GM19351 (cell line): Measurements from ENCODE around the gene SUSD1.
"Not testable (repeated sequence)": the region's sequence is repeated elsewhere in the genome, so short reads cannot be mapped to it uniquely, and the experiment has no call there.

ENCODE experiments used
- ATAC-seq: cut with Tn5 transposase; IDR thresholded peaks from one replicate; pipeline ENCODE4 v1.9.1; 2021; ENCODE audit warnings: mild to moderate bottlenecking, moderate library complexity; ENCODE audit not compliant: unreplicated experiment

The SUSD1 gene

DNA sequence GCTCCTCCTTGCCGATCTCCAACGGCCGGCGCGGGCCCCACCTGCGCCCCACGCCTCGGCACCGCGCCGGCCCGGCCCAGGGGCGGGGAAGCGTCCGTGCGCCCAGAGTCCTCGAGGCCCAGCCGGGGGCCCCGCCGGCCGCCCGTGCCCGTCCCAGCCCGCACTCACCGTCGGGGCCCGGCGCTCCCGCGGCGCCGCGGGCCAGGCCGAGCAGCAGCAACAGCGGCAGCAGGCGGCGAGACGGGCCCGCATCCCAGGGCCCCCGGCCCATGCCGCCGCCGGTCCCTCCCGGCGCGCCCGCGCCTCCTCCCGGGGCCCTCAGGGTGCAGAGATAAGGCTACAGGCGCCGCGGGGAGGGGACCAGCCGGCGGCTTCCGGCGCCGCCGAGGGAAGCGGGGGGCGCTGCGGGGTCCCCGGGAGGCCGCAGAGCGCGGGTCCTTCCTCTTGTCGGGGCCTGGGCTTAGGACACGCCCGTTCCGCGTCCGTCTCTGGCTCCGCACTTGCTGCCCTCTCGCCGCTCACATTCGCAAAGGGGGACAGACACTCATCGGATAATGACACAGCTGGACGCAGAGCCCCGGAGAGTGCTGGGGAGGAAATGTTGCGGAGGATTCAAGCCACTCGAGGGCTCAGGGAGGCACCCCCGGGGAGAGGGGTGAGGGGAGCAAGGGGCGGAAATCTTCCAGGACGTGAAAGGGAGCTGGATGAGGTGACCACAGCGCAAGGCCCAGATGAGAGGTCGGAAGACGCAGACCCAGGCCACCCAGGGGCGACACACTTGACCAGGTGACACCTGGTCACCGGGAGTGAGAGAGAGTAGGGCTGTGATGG, at the start of gene SUSD1:
Gene SUSD1 (minus strand): TSS at position 333 of the 831 bp plus-strand sequence. CDS start 62 bp downstream, at position 271.
- peak; percentile 51 for ATAC-seq

DNA sequence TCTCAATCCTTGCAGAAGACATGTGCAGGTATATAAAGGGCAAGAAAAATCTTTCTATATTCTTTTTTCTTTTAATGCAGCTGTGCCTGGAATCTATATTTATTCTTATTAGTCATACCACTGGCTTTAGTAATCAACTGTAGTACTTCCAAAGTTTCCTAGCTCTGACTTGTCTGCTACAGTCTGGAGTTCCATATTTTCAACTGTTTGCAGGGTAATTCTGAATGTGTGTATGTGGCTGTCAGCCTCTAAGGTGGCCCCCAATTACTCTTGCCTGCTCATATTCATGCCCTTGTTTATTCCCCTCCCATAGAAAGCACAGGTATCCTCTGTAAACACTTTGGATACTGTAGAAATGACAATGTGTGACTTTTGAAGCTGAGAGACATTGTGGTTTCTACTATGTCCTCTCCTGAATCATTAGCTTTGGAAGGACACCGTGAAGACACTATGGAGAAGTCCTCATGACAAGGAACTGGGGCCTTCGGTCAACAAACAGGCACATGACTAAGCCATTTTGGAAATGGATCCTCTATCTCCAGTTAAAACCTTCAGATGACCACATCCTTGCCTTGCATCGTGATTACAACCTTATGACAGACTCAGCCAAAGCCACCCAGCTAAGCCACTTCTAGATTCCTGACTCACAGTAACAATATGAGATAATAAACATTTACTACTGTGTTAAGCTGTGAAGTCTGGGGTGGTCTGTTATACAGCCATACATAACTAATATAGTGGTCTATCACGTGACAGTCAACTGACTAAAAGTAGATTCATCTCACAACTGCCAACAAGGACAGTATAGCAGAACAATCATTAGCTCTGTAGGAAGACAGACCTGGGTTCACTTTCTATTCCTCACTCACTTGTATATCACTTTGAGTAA, 49.5 kb upstream of the SUSD1 start:
- ATAC-seq = peak; percentile 71

DNA sequence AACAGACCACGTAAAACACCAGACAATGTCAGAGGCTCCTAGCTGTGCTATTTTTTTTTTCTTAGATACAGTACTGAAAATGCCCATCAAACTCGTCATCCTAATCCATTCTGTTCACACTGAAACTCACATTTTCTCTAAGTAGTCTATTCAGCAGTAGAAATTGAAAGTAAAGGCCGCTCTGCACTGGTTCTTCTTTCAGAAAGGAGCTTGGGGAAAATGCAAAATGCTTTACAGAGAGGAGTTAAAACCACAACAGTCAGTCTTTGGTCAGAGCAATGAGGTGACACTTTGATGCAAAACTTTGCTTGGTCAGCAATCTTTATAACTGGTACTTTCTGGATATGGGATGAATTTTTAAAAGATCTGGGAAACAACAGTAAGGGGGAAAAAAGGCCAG, 43.8 kb upstream of the SUSD1 start:
- ATAC-seq = peak; percentile 98

DNA sequence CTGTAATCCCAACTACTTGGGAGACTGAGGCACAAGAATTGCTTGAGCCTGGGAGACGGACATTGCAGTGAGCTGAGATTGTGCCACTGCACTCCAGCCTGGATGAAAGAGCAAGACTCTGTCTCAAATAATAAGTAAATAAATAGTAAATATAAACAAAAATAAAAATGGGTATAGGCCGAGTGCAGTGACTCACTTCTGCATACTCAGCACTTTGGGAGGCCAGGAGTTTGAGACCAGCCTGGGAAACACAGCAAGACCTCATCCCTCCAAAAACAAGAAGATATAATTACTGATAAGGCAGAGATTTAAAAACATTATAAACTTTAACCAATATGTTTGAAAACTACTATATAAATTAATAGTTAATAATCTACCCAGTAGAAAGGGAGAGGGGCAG, 37.8 kb upstream of the SUSD1 start:
- ATAC-seq = no peak

DNA sequence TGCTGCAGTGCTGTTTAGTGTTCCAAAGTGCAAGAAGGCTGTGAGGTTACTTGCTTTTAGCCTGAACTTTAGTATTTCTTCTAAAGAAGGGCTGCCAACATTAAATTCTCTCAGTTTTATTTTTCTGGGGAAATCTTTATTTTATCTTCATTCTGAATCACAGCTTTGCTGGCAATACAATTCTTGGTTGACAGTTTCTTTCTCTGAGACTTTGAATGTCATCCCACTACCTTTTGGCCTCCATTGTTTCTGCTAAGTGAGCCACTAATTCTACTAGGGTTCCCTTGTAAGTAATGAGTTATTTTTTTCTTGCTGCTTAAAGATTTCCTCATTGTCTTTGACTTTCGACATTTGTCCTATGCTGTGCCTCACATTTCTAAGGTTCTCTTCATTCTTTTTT, 32.4 kb upstream of the SUSD1 start:
- no peak for ATAC-seq

DNA sequence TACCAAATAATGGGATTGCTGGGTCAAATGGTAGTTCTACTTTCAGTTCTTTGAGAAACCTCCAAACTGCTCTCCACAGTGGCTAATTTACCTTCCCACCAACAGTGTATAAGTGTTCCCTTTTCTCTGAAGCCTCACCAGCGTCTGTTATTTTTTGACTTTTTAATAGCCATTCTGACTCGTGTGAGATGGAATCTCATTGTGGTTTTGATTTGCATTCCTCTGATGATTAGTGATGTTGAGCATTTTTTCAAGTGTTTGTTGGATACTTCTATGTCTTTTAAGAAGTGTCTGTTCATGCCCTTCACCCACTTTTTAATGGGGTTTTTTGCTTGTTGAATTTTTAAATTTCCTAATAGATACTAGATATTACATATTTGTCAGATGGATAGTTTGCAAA, 28.4 kb upstream of the SUSD1 start:
- ATAC-seq = no peak

DNA sequence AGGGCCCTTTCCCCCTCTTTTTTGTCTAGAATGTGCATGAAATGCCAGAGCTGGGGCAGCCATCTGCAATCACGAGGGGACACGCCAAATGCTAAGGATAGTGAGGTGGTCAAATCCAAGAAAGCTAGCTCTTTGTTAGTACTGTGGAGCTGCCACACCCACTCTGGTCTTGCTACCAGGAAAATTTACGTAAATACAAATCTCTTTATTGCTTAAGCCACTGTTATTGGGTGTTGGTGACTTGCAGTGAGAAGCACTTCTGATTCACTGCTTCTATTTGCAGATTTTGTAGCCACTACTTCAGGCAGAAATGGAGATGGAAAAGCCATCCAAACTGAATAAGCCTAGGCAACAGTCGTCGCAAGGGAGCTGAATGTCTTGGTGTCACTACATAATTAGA, 25.6 kb upstream of the SUSD1 start:
- ATAC-seq = no peak

DNA sequence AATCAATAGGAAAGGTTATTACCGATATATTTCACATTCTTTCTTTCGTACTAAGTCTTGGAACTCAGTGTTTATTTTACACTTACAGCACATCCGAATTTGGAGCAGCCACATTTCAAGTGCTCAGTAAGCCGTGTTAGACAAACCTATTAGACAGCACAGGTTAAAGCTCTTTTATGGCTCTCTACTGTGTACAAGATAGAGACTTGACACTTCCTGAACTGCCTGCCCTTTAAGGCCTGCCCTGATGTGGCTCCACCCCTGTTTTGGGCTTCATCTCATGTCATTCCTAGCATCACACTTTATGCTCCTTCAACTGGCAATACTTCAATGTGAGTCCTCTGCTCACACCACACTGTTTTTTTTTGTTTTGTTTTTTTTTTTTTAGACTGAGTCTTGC, 23.5 kb upstream of the SUSD1 start:
- ATAC-seq = no peak

DNA sequence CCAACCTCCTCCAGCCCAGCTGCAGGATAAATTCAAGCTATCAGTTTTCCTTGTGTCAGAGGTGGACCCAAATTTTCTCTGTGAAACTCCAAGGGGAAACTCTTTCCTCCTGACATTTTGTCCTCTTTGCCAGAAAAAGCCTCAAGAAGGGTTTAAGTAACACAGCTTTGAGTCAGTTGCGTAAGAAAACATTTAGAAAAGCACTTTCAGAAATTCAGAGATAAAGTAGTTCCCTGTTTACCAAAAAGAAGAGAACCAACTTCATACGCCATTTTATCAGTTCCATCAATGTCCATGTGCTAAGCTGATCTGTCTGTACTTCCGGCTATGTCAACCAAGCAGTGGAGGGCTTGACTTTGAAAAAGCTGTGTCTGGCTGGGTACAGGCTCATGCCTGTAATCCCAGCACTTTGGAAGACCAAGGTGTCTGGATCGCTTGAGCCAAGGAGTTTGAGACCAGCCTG, 19.9 kb upstream of the SUSD1 start:
- ATAC-seq = no peak

DNA sequence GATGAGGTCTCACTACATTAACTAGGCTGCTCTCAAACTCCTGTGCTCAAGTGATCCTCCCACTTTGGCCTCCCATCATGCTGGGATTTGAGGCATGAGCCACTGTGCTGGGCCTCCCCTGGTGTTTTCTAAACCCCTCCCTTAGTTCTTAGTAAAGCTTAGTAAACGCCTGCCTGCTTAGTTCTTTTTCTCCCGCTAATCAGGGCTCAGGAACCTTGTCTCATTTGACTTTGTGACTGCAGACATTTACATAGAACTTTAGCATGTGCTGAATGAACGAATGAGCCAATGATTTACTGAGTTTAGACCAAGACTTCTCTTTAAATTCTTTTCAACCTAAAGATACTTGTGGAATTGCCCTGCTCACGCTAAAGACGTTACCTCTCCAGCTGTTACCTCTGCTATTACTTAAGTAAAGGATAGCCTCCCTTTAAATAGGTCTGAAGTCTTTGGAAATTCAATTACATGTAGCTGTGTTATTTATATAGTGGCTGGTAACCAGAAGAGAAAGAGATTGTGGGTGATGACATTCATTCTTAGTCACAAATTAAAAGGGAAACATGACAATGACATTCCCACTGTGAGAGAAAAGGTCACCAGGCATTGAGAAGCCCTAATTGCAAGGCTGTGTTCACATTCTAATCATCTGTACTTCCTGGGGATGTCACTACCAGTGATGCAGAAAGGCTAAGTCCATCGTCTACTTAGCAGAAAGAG, 18.6 kb upstream of the SUSD1 start:
- ATAC-seq = no peak

DNA sequence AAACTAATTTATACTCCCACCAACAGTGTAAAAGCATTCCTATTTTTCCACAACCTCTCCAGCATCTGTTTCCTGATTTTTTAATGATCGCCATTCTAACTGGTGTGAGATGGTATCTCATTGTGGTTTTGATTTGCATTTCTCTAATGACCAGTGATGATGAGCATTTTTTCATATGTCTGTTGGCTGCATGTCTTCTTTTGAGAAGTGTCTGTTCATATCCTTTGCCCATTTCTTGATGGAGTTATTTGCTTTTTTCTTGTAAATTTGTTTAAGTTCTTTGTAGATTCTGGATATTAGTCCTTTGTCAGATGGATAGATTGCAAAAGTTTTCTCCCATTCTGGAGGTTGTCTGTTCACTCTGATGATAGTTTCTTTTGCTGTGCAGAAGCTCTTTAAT, 15.2 kb upstream of the SUSD1 start:
- ATAC-seq = not testable (repeated sequence)

DNA sequence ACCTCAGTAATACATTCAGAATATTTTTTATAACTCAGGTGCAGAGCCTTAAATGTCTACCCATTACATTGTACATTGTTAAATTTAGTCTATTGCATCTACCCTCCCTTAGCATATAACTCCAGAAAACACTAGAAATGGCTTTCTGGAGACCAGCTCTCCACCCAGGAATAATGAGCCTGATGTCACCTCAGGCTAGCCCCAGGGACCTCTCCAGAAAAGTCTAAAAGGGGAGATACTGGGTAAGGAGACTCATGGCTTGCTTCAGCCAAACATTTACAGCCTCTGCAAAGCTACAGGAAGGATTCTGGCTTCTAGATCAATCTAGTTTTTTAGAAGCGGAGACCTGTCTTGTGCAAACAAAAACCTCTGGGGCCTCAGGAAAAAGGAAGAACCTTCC, 13.8 kb upstream of the SUSD1 start:
- no peak for ATAC-seq

DNA sequence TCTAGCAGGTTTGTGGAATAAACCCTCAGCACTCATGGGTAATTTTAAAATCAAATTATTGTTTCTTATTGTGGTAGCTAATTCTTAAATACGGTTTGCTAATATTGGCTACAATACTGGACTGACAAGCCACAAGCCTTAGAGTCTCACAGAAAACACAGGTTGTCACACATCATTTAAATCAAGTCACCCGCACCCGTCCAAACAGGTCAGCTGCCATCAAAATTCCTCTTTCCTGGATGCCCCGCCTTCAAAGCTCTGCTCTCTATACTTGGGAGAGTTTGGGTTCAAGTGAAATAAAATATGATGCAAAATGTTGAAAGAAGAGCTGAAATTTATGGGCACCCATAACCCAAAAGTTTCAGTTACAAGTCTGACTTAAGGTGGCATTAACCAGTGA, 12.3 kb upstream of the SUSD1 start:
- ATAC-seq = no peak

DNA sequence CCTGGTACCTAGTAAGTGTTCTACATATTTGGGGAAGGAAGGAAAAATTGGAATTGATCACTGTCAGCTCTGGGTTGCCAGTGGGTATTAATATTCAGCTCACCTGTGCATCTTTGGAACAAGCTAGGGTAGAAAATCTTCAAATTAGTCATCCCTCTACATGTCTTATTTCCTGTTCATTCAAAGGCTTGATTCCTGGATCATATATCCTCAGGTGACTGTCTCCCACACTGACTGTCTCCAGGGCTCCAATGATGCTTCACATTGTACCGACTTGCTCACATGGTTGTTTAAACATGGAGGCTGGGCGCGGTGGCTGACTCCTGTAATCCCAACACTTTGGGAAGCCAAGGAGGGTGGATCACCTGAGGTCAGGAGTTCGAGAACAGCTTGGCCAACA, 11.6 kb upstream of the SUSD1 start:
- no peak for ATAC-seq

DNA sequence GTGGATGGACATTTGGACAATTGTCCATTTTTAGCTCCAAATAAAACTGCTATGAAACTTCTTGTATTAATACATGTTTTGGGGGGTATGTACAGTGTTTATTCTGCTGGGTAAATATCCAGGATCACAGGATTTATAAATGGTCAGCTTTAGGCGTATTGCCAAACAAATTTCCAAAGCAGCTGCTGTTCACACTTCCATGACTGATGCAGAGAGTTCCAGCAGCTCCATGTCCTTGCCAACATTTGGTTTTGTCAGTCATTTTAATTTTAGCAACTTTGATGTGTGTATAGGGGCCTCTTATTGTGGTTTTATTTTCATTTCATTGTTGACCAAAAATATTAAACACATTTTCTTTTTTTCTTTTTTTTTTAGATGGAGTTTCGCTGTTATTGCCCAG, 9.8 kb upstream of the SUSD1 start:
- ATAC-seq = no peak

DNA sequence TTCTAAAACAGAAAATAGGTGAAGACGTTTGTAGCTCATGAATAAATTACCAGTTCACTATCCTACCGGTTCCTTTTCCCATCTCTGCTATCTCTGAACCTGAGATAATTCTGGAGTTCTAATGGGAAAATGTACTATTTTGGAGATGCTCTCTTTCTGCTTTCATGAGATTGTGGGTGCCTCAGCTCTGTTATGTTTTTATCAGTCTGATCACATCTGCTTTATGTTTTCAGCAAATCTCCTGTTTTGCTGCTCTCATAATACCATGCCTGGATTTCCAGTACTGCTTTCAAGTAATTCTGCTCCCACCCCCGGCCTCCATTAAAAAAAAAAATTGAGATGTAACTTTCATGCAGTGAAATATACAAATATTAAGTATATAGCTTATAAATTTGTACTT, 9.1 kb upstream of the SUSD1 start:
- ATAC-seq = no peak

DNA sequence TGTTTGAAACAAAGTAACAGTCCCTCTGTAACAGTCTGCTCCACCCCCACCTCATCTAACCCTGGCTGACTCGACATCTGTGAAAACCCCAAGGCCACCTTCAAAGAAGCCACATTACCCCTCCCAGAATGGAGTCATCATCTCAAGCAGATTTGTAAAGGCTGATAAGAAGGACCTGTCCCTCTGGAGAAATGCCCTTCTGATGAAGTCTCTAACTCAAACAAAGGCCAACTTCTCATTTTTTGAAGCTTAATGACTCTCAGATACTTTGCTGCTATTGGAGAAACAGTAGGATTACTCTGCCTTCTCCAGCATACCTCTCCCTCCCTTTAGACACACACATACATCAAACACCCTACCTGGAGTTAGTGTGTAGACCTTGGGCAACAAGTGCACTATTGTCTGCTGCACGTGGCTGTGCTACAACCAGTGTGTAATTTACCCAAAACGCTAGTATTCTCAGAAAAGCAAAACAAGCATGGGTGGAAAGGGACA, 5.3 kb upstream of the SUSD1 start:
- ATAC-seq = no peak

DNA sequence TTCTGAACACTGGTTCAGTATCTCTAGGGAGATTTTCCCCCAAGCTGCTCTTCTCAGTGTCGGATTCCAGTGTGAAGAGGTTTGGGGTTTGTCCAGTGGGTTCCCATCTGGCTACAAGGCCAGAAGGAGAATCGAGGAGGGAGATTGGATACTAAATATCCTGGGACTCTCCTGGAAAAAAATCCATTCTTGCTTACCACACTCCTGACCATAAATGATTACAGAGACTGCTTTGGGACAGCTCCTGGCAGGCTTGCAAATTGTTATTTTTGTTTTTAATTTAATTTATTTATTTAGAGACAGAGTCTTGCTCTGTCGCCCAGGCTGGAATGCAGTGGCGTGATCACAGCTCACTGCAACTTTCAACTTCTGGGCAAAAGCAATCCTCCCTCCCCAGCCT, 4.7 kb upstream of the SUSD1 start:
- no peak for ATAC-seq

DNA sequence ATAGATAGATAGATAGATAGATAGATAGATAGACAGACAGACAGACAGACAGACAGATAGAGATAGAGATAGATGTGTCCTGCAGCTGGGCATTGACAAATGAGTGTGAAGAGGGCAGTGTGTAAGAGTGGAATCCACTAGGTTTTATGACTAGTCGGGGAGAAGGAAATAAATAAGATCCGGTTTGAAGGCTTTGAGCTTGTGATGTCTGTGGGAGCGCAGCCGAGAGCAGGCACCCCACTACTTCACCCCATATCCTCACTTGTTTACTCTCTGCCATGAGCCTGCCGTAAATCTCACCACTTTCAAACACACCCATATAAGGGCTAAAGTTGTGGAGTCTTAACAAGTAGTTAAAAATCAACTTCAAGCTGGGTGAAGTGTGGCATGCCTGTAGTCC, 1.4 kb upstream of the SUSD1 start:
- no peak for ATAC-seq

DNA sequence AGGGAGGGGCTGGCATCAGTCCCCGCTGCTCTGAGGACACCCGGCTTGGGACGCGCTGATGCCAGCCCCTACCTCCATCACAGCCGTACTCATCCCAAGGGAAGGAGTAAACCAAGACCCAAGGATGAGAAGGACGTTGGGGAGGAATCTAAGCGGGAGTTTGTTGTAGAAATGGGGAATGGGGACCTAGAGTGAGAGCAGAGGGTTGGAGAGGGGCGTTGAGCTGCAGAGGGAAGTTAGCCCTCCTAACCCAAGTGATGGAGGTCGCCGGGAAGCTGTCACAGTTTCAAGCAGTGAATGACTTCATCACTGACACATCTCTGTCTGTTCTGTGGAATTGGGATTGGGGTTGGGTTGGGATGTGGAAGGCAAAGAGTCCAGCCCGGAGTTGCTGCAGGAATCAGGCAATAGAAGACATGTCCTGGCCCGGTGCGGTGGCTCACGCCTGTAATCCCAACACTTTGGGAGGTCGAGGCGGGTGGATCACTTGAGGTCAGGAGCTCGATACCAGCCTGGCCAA, 759 bp upstream of the SUSD1 start:
- ATAC-seq = no peak
